Effector memory CD4-positive, alpha-beta T cell (primary cell): Measurements from ENCODE around the gene ZNF507.

Experiments
- DNase-seq, 3 donors: peaks; one replicate each; pipeline ENCODE4 v3.0.0-alpha.2; 2020
- H3K27ac ChIP-seq: 2 replicates; pipeline ENCODE4 v1.7.0; 2013; ENCODE audit warnings: mild to moderate bottlenecking, low read length, moderate library complexity; ENCODE audit not compliant: insufficient read depth, poor library complexity, severe bottlenecking
- H3K27me3 ChIP-seq: replicated peaks from 2 replicates; pipeline ENCODE4 v1.7.0; 2013; ENCODE audit warnings: mild to moderate bottlenecking, low read length; ENCODE audit not compliant: insufficient read depth, control insufficient read depth, poor library complexity, severe bottlenecking
- H3K36me3 ChIP-seq: 2 replicates; pipeline ENCODE4 v1.7.0; 2013; ENCODE audit warnings: mild to moderate bottlenecking, low read length, moderate library complexity; ENCODE audit not compliant: control insufficient read depth, insufficient read depth
- H3K4me1 ChIP-seq: 2 replicates; pipeline ENCODE4 v1.7.0; 2013; ENCODE audit warnings: low read length, mild to moderate bottlenecking; ENCODE audit not compliant: control insufficient read depth, insufficient read depth, poor library complexity, severe bottlenecking
- H3K4me3 ChIP-seq: 2 replicates; pipeline ENCODE4 v1.7.0; 2013; ENCODE audit warnings: low read length, low read depth, mild to moderate bottlenecking; ENCODE audit not compliant: insufficient read depth, poor library complexity, severe bottlenecking
- H3K9me3 ChIP-seq: 2 replicates; pipeline ENCODE4 v1.7.0; 2013; ENCODE audit warnings: mild to moderate bottlenecking, low read length, moderate library complexity; ENCODE audit not compliant: control insufficient read depth

The ZNF507 gene

GRCh38 chr19:32350987-32351348, 5.6 kb downstream of the ZNF507 start:
- H3K36me3 ChIP-seq: peaks cover 43% of the 10 kb centered on the region
- H3K4me3 ChIP-seq: no peak overlapping the region
- H3K27me3 ChIP-seq: no peaks in the 10 kb centered on the region
- H3K4me1 ChIP-seq: peaks cover 26% of the 10 kb centered on the region
- H3K27ac ChIP-seq: no peak overlapping the region
- H3K9me3 ChIP-seq: no peaks in the 10 kb centered on the region
- DNase-seq: no peak

DNA sequence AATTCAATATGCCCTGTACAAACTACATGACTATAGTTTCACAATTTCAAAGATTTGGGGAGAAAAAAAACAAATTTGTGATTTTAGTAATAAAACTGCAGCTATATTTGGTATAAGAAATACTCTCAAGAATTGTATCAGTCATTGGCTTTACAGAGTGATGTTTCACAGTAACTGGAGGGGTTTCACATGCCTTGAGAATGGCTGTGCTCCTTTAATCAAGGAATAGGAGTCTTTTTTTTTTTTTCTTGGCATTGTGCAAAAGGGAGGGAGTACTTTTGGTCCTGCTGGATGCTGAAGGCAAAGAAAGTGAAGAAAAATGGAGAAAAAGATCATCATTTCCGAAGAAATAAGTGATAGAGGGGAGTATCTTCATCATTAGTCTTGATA, 6.8 kb downstream of the ZNF507 start:
- no peak overlapping the region for H3K27ac ChIP-seq
- peaks cover 52% of the 10 kb centered on the region for H3K36me3 ChIP-seq
- H3K27me3 ChIP-seq: no peaks in the 10 kb centered on the region
- no peaks in the 10 kb centered on the region for H3K9me3 ChIP-seq
- DNase-seq: no peak
- no peak overlapping the region for H3K4me3 ChIP-seq
- H3K4me1 ChIP-seq: peaks cover 16% of the 10 kb centered on the region

- no peaks in the 10 kb centered on the region for H3K9me3 ChIP-seq
- H3K4me1 ChIP-seq: peaks cover 9% of the 10 kb centered on the region
- peaks cover 55% of the 10 kb centered on the region for H3K36me3 ChIP-seq
- no peaks in the 10 kb centered on the region for H3K27me3 ChIP-seq
- no peak overlapping the region for H3K4me3 ChIP-seq
- no peak overlapping the region for H3K27ac ChIP-seq
- no peak for DNase-seq
Observed at GRCh38 chr19:32354345-32354744, 8.9 kb downstream of the ZNF507 start.

DNA sequence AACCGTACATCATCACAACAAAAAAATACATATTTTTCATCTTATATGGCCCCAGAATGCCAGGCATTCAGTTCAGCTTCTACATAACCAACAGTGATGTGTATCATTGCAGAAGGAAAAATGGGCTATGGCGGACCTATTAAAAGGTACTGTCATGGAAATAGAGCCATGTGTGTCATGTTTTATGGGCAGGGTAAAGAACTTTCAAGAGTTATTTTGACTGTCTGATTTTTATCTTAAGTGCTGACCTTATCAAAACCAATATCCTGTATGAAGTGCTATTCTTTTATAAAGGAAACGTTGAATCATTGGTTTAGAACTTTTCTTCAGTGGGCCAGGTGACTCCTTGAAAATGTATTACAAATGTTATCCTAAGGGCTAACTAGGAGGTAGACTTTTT, 9.9 kb downstream of the ZNF507 start:
- H3K27me3 ChIP-seq: no peaks in the 10 kb centered on the region
- no peaks in the 10 kb centered on the region for H3K9me3 ChIP-seq
- H3K27ac ChIP-seq: no peak overlapping the region
- H3K36me3 ChIP-seq: peaks cover 62% of the 10 kb centered on the region
- H3K4me1 ChIP-seq: peaks cover 9% of the 10 kb centered on the region
- H3K4me3 ChIP-seq: no peak overlapping the region
- DNase-seq: no peak

DNA sequence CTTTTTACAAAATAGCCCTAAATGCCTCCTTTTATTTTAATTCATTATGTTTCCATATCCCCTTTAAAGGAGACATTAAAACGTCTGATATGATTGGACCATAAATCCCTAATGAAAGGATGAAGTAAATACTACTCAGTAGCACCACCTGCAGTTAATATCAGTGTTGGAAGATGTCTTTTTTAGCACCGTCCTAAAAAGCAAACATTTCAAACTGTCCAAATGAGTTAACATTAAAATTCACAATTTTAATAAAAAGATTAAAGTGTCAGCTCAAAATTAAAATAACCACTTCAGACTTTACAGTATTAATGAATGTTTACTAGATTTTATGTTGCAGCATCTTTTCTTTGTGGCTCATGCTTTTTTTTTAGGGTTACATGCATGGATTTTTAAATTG, 12.3 kb downstream of the ZNF507 start:
- Histone ChIP-seq H3K36me3 (peaks cover 64% of the 10 kb centered on the region), H3K27me3 (no peaks in the 10 kb centered on the region), H3K27ac (no peak overlapping the region), H3K9me3 (no peaks in the 10 kb centered on the region), H3K4me3 (no peak overlapping the region), H3K4me1 (no peaks in the 10 kb centered on the region)
- no peak for DNase-seq

- Histone ChIP-seq H3K4me1 (no peaks in the 10 kb centered on the region), H3K9me3 (no peaks in the 10 kb centered on the region), H3K36me3 (peaks cover 65% of the 10 kb centered on the region), H3K27ac (no peak overlapping the region), H3K27me3 (no peaks in the 10 kb centered on the region), H3K4me3 (no peak overlapping the region)
- no peak for DNase-seq
Observed at GRCh38 chr19:32358321-32358720, 12.9 kb downstream of the ZNF507 start.

GRCh38 chr19:32359581-32359980, 14.2 kb downstream of the ZNF507 start:
- DNase-seq: no peak
- Histone ChIP-seq H3K9me3 (no peaks in the 10 kb centered on the region), H3K4me1 (no peaks in the 10 kb centered on the region), H3K27me3 (no peaks in the 10 kb centered on the region), H3K36me3 (peaks cover 62% of the 10 kb centered on the region), H3K4me3 (no peak overlapping the region), H3K27ac (no peak overlapping the region)

- no peaks in the 10 kb centered on the region for H3K27me3 ChIP-seq
- no peaks in the 10 kb centered on the region for H3K4me1 ChIP-seq
- H3K9me3 ChIP-seq: no peaks in the 10 kb centered on the region
- H3K4me3 ChIP-seq: no peak overlapping the region
- no peak overlapping the region for H3K27ac ChIP-seq
- peaks cover 58% of the 10 kb centered on the region for H3K36me3 ChIP-seq
- DNase-seq: no peak
Observed at GRCh38 chr19:32361574-32362317, 16.3 kb downstream of the ZNF507 start.

DNA sequence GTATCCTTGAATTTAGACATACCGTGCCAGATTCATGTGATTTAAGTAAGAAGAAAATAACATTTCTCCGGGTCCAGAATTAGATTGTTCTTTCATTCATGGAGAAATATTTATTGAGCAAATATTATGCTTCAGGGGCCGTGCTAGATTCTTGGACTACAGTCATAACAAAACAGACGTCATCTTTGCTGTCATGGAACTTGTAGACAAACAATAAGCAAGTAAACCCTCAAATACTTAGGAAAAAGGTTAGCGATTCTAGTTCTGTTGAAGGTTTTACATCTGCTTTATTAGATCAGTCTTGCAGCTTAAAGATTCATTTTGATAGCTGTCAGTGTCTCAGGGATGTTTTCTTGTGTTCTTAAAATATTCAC, 16.9 kb downstream of the ZNF507 start:
- DNase-seq: no peak
- Histone ChIP-seq H3K27ac (no peak overlapping the region), H3K36me3 (peaks cover 53% of the 10 kb centered on the region), H3K27me3 (no peaks in the 10 kb centered on the region), H3K4me3 (no peak overlapping the region), H3K4me1 (no peaks in the 10 kb centered on the region), H3K9me3 (no peaks in the 10 kb centered on the region)

- Histone ChIP-seq H3K9me3 (no peaks in the 10 kb centered on the region), H3K4me3 (no peak overlapping the region), H3K4me1 (no peaks in the 10 kb centered on the region), H3K27ac (no peak overlapping the region), H3K36me3 (peaks cover 47% of the 10 kb centered on the region), H3K27me3 (no peaks in the 10 kb centered on the region)
- no peak for DNase-seq
Observed at GRCh38 chr19:32363175-32363574, 17.8 kb downstream of the ZNF507 start.
